ENCODE measurements around the gene TTC28.
A peak's percentile ranks its signal among the peaks of the same experiment; 100 is the strongest.
"Not testable (repeated sequence)": the region's sequence is repeated elsewhere in the genome, so short reads cannot be mapped to it uniquely, and the experiment has no call there.

TTC28 gene

GRCh38 chr22:28514321-28514821 is 165.3 kb downstream of the TTC28 start:
- DNase-seq, result no peak
- intact Hi-C loops (cut with DNase I), result no loop called here

GRCh38 chr22:28512387-28512786 is 167.3 kb downstream of the TTC28 start:
- intact Hi-C loops (cut with DNase I); DNase-seq: not testable (repeated sequence)

GRCh38 chr22:28507896-28508295 is 171.7 kb downstream of the TTC28 start:
- intact Hi-C loops (cut with DNase I), result no loop called here
- DNase-seq, result no peak

- intact Hi-C loops (cut with DNase I), result no loop called here
- DNase-seq, result no peak
Observed at GRCh38 chr22:28506150-28506535, 173.5 kb downstream of the TTC28 start.

- DNase-seq, result peak in 6 of 42 donors; percentile 2 to 38 (median 11)
- intact Hi-C loops (cut with DNase I), result no loop called here
Observed at GRCh38 chr22:28505416-28506149, 174.1 kb downstream of the TTC28 start.

GRCh38 chr22:28500006-28500405 is 179.6 kb downstream of the TTC28 start:
- no peak for DNase-seq
- intact Hi-C loops (cut with DNase I), result no loop called here

- no peak for DNase-seq
- intact Hi-C loops (cut with DNase I), result no loop called here
Observed at GRCh38 chr22:28498044-28498443, 181.6 kb downstream of the TTC28 start.

- no peak for DNase-seq
- intact Hi-C loops (cut with DNase I), result no loop called here
Observed at GRCh38 chr22:28497188-28497587, 182.5 kb downstream of the TTC28 start.

GRCh38 chr22:28491289-28491688 is 188.4 kb downstream of the TTC28 start:
- intact Hi-C loops (cut with DNase I); DNase-seq: not testable (repeated sequence)

GRCh38 chr22:28488825-28489224 is 190.8 kb downstream of the TTC28 start:
- DNase-seq, result no peak
- intact Hi-C loops (cut with DNase I), result no loop called here

- intact Hi-C loops (cut with DNase I), result no loop called here
- no peak for DNase-seq
Observed at GRCh38 chr22:28484662-28485061, 195.0 kb downstream of the TTC28 start.

GRCh38 chr22:28481725-28482124 is 197.9 kb downstream of the TTC28 start:
- intact Hi-C loops (cut with DNase I), result no loop called here
- DNase-seq, result no peak

- DNase-seq, result no peak
- intact Hi-C loops (cut with DNase I), result no loop called here
Observed at GRCh38 chr22:28480000-28480715, 199.5 kb downstream of the TTC28 start.

- DNase-seq, result no peak
- intact Hi-C loops (cut with DNase I), result no loop called here
Observed at GRCh38 chr22:28478564-28478963, 201.1 kb downstream of the TTC28 start.

GRCh38 chr22:28477556-28477955 is 202.1 kb downstream of the TTC28 start:
- DNase-seq, result no peak
- intact Hi-C loops (cut with DNase I), result no loop called here

GRCh38 chr22:28474330-28474729 is 205.3 kb downstream of the TTC28 start:
- intact Hi-C loops (cut with DNase I), result no loop called here
- no peak for DNase-seq

- DNase-seq, result no peak
- intact Hi-C loops (cut with DNase I), result no loop called here
Observed at GRCh38 chr22:28473258-28473657, 206.4 kb downstream of the TTC28 start.

- intact Hi-C loops (cut with DNase I); DNase-seq: not testable (repeated sequence)
Observed at GRCh38 chr22:28467055-28467454, 212.6 kb downstream of the TTC28 start.

- intact Hi-C loops (cut with DNase I), result no loop called here
- DNase-seq, result no peak
Observed at GRCh38 chr22:28466399-28466798, 213.2 kb downstream of the TTC28 start.

- intact Hi-C loops (cut with DNase I), result no loop called here
- DNase-seq, result no peak
Observed at GRCh38 chr22:28465841-28466240, 213.8 kb downstream of the TTC28 start.

GRCh38 chr22:28464127-28464526 is 215.5 kb downstream of the TTC28 start:
- intact Hi-C loops (cut with DNase I), result no loop called here
- DNase-seq, result no peak
